Ovary (tissue), 9 donors: ENCODE results near the gene GLCE. TPM values are rescaled to one million over a fixed set of nuclear protein-coding genes. Genes with fewer than 3 reads are reported as not detected.

ENCODE experiments used
- DNase-seq, 5 donors: peaks; one replicate each; pipeline ENCODE4 v3.0.0-alpha.2; 2019 to 2020
- H3K27ac ChIP-seq, 2 donors: fragments of 200-600 bp; one replicate each; pipeline versions ENCODE4 v1.5.1 to v1.8.0; 2019 to 2022
- H3K27me3 ChIP-seq: fragments of 200-600 bp; one replicate; pipeline ENCODE4 v1.8.0; 2022
- H3K36me3 ChIP-seq: fragments of 200-600 bp; sonication (generic); one replicate; pipeline ENCODE4 v1.5.1; 2019
- H3K4me1 ChIP-seq: one replicate; pipeline ENCODE4 v1.8.1; 2013; ENCODE audit warnings: mild to moderate bottlenecking, moderate library complexity; ENCODE audit not compliant: insufficient read depth
- H3K4me3 ChIP-seq: fragments of 200-600 bp; sonication (generic); one replicate; pipeline ENCODE4 v1.5.1; 2017
- H3K9me3 ChIP-seq, 2 donors: fragments of 200-600 bp in 1 of 2; sonication (generic) in 1 of 2; one replicate each; pipeline versions ENCODE4 v1.5.1 to v1.8.1; 2013 to 2019; ENCODE audit warnings: mild to moderate bottlenecking in 1 of 2, moderate library complexity in 1 of 2
- EP300 ChIP-seq: sonication (generic); formaldehyde crosslinking; IDR thresholded peaks from one replicate; pipeline ENCODE4 v1.6.1; 2017; ENCODE audit warnings: antibody characterized with exemption
- POLR2A ChIP-seq: fragments of 450-650 bp; IDR thresholded peaks from one replicate; pipeline ENCODE4 v1.6.1; 2017; ENCODE audit warnings: antibody characterized with exemption, mild to moderate bottlenecking, moderate library complexity
- WGBS, 3 donors: extraction: QIAGEN DNeasy Blood & Tissue Kit in 1 of 3; methylation state at CpG; one replicate each; pipeline versions ENCODE4 v1.1.5 to v1.1.7; 2013 to 2017; 5-methylcytosine and 5-hydroxymethylcytosine counted together
- intact Hi-C, 4 donors: fragments of 100-400 bp; cut with DNase I; formaldehyde crosslinking; loops; one replicate each; pipeline versions ENCODE4 v1.11.0 to v1.15.1; 2022 to 2023
- polyA plus RNA-seq, 2 donors: library from polyadenylated mRNA; stranded (reverse); fragments of 200-250 nt in 1 of 2; fragments of 350-450 nt in 1 of 2; fragmentation: Illumina TruSeq in 1 of 2; extraction: RNeasy Lipid Tissue Mini Kit (QIAGEN cat#74804) in 1 of 2; gene quantifications; one replicate each; pipeline ENCODE4 v1.2.3, GENCODE V29; 2013 to 2014
- total RNA-seq, 7 donors: library from RNA; depleted of rRNA in 2 of 7; stranded (reverse); fragments of >200 nt in 2 of 7; fragmentation: NEBNext Ultra II Directional in 3 of 7; extraction: Animal tissue kit (Norgen Biotek cat#: 25700) in 3 of 7; gene quantifications; one replicate each; pipeline versions ENCODE4 v1.1.0 to v1.2.4, GENCODE V29; 2016 to 2023
- TF ChIP-seq, protein P1 (sequence below), 3 donors: fragments of 450-650 bp in 2 of 3; fragments of 200-600 bp in 1 of 3; IDR thresholded peaks; one replicate each; pipeline versions ENCODE4 v1.5.1 to v1.8.0; 2016 to 2022; ENCODE audit warnings: antibody characterized with exemption in 3 of 3, mild to moderate bottlenecking in 1 of 3
- donor health status: DM: no; HTN: no; CAD: no; lungs with moderate emphysema.
- donor health status: DM: no; HTN: no; CAD: no.
- donor health status: Bipolar disorder and iron deficiency.
- donor health status: DM: yes; HTN: yes; CAD: no.
- donor health status: DM: no; HTN: no; CAD: no.
- donor health status: DM: yes; HTN: yes; CAD: no.

GLCE gene
- total and polyA plus RNA-seq, 9 donors, result 12.2 to 23.2 (median 16.7) TPM

DNA sequence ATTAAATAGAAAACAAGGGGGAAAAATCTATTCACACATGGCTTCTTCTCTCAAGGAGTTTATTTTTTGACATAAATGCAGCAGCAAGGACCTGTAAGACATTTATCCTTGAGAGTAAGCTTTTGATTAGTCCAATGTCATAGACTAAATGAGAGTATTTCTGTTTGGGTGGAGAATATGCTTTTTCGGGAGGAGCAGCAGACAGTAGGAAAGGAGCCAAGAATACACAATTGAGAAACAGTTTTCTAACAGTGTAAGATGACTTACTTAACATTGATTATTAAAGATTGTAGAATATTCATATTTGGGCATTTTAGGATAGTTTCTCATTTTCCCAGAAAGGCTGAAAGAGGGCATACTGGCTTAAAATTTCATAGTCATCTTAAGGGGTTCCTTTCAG lies 72.3 kb downstream of the GLCE start:
- Histone ChIP-seq H3K27me3 (no peaks in the 10 kb centered on the region), H3K4me1 (no peaks in the 10 kb centered on the region), H3K36me3 (no peaks in the 10 kb centered on the region), H3K9me3 (no peaks in the 10 kb centered on the region), H3K27ac (no peak overlapping the region), H3K4me3 (no peak overlapping the region)
- TF ChIP-seq EP300 (no peak), POLR2A (no peak)
- TF ChIP-seq, protein P1, sequence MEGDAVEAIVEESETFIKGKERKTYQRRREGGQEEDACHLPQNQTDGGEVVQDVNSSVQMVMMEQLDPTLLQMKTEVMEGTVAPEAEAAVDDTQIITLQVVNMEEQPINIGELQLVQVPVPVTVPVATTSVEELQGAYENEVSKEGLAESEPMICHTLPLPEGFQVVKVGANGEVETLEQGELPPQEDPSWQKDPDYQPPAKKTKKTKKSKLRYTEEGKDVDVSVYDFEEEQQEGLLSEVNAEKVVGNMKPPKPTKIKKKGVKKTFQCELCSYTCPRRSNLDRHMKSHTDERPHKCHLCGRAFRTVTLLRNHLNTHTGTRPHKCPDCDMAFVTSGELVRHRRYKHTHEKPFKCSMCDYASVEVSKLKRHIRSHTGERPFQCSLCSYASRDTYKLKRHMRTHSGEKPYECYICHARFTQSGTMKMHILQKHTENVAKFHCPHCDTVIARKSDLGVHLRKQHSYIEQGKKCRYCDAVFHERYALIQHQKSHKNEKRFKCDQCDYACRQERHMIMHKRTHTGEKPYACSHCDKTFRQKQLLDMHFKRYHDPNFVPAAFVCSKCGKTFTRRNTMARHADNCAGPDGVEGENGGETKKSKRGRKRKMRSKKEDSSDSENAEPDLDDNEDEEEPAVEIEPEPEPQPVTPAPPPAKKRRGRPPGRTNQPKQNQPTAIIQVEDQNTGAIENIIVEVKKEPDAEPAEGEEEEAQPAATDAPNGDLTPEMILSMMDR (IDR thresholded peaks at IDR 0.05), result no peak
- 14 to 20% (median 19%) methylated on average over 1 of the region's 1 CpG for WGBS, 3 donors
- no peak for DNase-seq
- intact Hi-C loops, result no loop called here

DNA sequence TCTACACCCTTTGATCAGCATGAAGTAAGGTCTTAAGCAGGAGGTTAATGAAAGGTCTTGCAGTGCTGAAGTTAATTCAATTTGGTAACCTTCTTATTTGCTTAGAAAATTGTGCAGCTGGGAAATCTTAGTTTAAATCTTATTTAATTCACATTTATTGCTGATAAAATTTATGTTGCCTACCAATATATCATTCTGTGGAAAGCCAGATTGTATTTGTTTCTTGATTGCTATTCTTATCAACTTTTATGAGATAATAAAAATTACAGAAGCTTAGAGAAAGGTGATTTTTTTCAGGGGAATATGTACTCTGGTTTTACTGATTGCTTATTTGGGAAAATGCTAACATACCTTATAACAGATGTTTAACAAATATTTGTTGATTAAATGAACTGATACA lies 74.2 kb downstream of the GLCE start:
- no peak for DNase-seq
- H3K27ac ChIP-seq, result no peak overlapping the region
- intact Hi-C loops, result no loop called here

DNA sequence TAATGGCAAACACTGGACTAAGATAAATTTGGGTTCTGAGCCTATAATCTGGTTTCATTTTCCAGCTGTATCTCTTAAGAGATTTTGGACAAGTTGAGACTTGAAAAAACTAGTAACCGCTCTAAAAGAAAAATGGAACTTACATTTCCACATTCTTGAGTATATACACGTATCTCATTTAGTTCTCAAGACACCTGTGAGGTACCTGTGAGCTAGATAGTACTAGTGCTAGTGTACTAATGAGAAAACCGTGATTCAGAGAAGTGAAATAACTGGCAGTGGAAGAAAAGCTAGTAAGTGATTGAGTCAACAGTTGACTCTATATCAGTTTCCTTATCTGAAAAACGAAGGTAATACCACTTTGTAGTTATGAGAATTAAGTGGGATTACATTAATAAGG lies 76.1 kb downstream of the GLCE start:
- TF ChIP-seq, protein P1 (IDR thresholded peaks at IDR 0.05), result no peak
- TF ChIP-seq EP300, result no peak
- TF ChIP-seq POLR2A, result no peak
- intact Hi-C loops, result no loop called here
- no peaks in the 10 kb centered on the region for H3K4me1 ChIP-seq
- no peaks in the 10 kb centered on the region for H3K36me3 ChIP-seq
- H3K27me3 ChIP-seq, result no peaks in the 10 kb centered on the region
- WGBS, 3 donors, result 91 to 95% (median 92%) methylated on average over 4 of the region's 4 CpGs
- H3K4me3 ChIP-seq, result no peak overlapping the region
- H3K27ac ChIP-seq, result no peak overlapping the region
- no peaks in the 10 kb centered on the region for H3K9me3 ChIP-seq
- no peak for DNase-seq

More for the DNA sequence above, 74.2 kb downstream of the GLCE start:
- Histone ChIP-seq H3K4me3 (no peak overlapping the region), H3K27me3 (no peaks in the 10 kb centered on the region), H3K9me3 (no peaks in the 10 kb centered on the region), H3K36me3 (no peaks in the 10 kb centered on the region), H3K4me1 (no peaks in the 10 kb centered on the region)
- TF ChIP-seq POLR2A (no peak), EP300 (no peak)
- TF ChIP-seq, protein P1 (IDR thresholded peaks at IDR 0.05), result no peak

DNA sequence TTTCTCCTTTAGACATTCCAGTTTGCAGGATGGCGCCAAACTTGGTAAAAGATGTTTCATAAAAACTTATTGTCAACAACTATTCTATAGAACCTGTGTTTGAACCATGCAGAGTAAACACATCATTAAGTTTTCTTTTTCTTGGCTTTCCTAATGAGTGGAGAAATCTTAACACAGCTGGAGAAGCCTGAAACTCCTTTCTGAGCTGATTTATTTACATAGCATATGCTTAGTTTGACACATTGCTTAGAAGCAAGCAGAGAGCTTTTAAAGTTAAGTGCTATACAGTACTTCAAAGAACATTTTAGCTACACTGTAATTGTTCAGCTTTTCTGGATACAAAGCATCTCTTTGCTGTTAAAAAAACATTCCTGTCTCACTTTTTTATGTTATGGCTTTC lies 77.3 kb downstream of the GLCE start:
- Histone ChIP-seq H3K9me3 (no peaks in the 10 kb centered on the region), H3K27me3 (no peaks in the 10 kb centered on the region), H3K4me1 (no peaks in the 10 kb centered on the region), H3K27ac (no peak overlapping the region), H3K36me3 (no peaks in the 10 kb centered on the region), H3K4me3 (no peak overlapping the region)
- WGBS, 3 donors, result 93 to 95% (median 94%) methylated on average over 1 of the region's 1 CpG
- no peak for DNase-seq
- TF ChIP-seq, protein P1 (IDR thresholded peaks at IDR 0.05), result no peak
- TF ChIP-seq POLR2A, result no peak
- TF ChIP-seq EP300, result no peak
- intact Hi-C loops, result no loop called here

DNA sequence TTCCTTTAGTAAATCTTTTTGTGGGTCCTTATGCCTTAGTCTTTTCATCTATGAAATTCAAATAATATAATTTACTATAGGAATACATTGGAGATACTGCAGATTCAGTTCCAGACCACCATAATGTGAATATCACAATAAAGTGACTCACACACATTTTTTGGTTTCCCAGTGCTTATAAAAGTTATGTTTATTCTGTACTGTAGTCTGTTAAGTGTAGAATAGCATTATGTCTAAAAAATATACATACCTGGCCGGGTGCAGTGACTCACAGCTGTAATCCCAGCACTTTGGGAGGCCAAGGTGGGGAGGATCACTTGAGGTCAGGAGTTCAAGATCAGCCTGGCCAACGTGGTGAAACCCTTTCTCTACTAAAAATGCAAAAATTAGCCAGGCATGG lies 84.4 kb downstream of the GLCE start:
- intact Hi-C loops, result no loop called here
- no peaks in the 10 kb centered on the region for H3K4me1 ChIP-seq
- H3K36me3 ChIP-seq, result no peaks in the 10 kb centered on the region
- H3K9me3 ChIP-seq, result no peaks in the 10 kb centered on the region
- no peaks in the 10 kb centered on the region for H3K27me3 ChIP-seq
- TF ChIP-seq EP300, result no peak
- TF ChIP-seq POLR2A, result no peak
- TF ChIP-seq, protein P1 (IDR thresholded peaks at IDR 0.05), result no peak
- no peak overlapping the region for H3K4me3 ChIP-seq
- H3K27ac ChIP-seq, result no peak overlapping the region
- 11 to 32% (median 30%) methylated on average over 2 of the region's 2 CpGs for WGBS, 3 donors
- no peak for DNase-seq
